Measurements from ENCODE around the gene ZNF773. TPM values are rescaled to one million over a fixed set of nuclear protein-coding genes. Genes with fewer than 3 reads are reported as not detected.

The ZNF773 gene
- total RNA-seq, 1 experiment from 2014 or later, result 4.2 TPM

Other genes starting within 250 kb of the ZNF773 start
- 40.2 and 41.8 TPM in 2 replicates for gene ZNF460, start 219.5 kb upstream of the ZNF773 start, total RNA-seq (2014; rRNA removed; shearing (Covaris generic))
- gene ZNF543, start 179.5 kb upstream of the ZNF773 start, total RNA-seq (2014; rRNA removed; shearing (Covaris generic)), result 15.8 and 16.6 TPM in 2 replicates
- 13.0 and 14.0 TPM in 2 replicates for gene ZNF304, start 148.7 kb upstream of the ZNF773 start, total RNA-seq (2014; rRNA removed; shearing (Covaris generic))
- 35.3 and 42.1 TPM in 2 replicates for gene TRAPPC2B, start 136.4 kb upstream of the ZNF773 start, total RNA-seq (2014; rRNA removed; shearing (Covaris generic))
- gene ZNF547, start 136.4 kb upstream of the ZNF773 start, total RNA-seq (2014; rRNA removed; shearing (Covaris generic)), result 4.7 and 10.0 TPM in 2 replicates
- gene ZNF548, start 110.1 kb upstream of the ZNF773 start, total RNA-seq (2014; rRNA removed; shearing (Covaris generic)), result 22.2 and 30.7 TPM in 2 replicates
- gene ZNF17, start 88.8 kb upstream of the ZNF773 start, total RNA-seq (2014; rRNA removed; shearing (Covaris generic)), result 10.0 and 19.1 TPM in 2 replicates
- gene ZNF749, start 64.6 kb upstream of the ZNF773 start, total RNA-seq (2014; rRNA removed; shearing (Covaris generic)), result 15.1 and 24.4 TPM in 2 replicates
- gene VN1R1, start 42.8 kb upstream of the ZNF773 start, total RNA-seq (2014; rRNA removed; shearing (Covaris generic)), result 0.05 and 0.45 TPM in 2 replicates
- 7.4 and 9.0 TPM in 2 replicates for gene ZNF772, start 22.4 kb upstream of the ZNF773 start, total RNA-seq (2014; rRNA removed; shearing (Covaris generic))
- gene ZNF419, start 12.2 kb upstream of the ZNF773 start, total RNA-seq (2014; rRNA removed; shearing (Covaris generic)), result 10.1 and 11.8 TPM in 2 replicates
- 5.4 and 6.1 TPM in 2 replicates for gene ZNF549, start 27.4 kb downstream of the ZNF773 start, total RNA-seq (2014; rRNA removed; shearing (Covaris generic))
- gene ZNF550, start 59.9 kb downstream of the ZNF773 start, total RNA-seq (2014; rRNA removed; shearing (Covaris generic)), result 4.9 and 5.0 TPM in 2 replicates
- 8.5 TPM in 2 replicates for gene ZNF416, start 79.0 kb downstream of the ZNF773 start, total RNA-seq (2014; rRNA removed; shearing (Covaris generic))
- not detected in 2 replicates for gene ZIK1, start 84.2 kb downstream of the ZNF773 start, total RNA-seq (2014; rRNA removed; shearing (Covaris generic))
- gene ZNF530, start 99.9 kb downstream of the ZNF773 start, total RNA-seq (2014; rRNA removed; shearing (Covaris generic)), result 13.6 and 20.2 TPM in 2 replicates
- 36.0 and 48.8 TPM in 2 replicates for gene ZNF134, start 114.3 kb downstream of the ZNF773 start, total RNA-seq (2014; rRNA removed; shearing (Covaris generic))
- gene ZNF211, start 133.2 kb downstream of the ZNF773 start, total RNA-seq (2014; rRNA removed; shearing (Covaris generic)), result 15.5 and 15.8 TPM in 2 replicates
- 0.12 TPM in 1 of 2 replicates, not detected in the other for gene ZSCAN4, start 169.0 kb downstream of the ZNF773 start, total RNA-seq (2014; rRNA removed; shearing (Covaris generic))
- 11.2 and 18.7 TPM in 2 replicates for gene ZNF551, start 182.0 kb downstream of the ZNF773 start, total RNA-seq (2014; rRNA removed; shearing (Covaris generic))
- gene ZNF154, start 209.3 kb downstream of the ZNF773 start, total RNA-seq (2014; rRNA removed; shearing (Covaris generic)), result not detected in 2 replicates
- not detected in 2 replicates for gene ZNF671, start 227.7 kb downstream of the ZNF773 start, total RNA-seq (2014; rRNA removed; shearing (Covaris generic))
- 20.9 and 26.1 TPM in 2 replicates for gene ZNF776, start 246.9 kb downstream of the ZNF773 start, total RNA-seq (2014; rRNA removed; shearing (Covaris generic))

All from A172 (cell line).